ENCODE data around the gene PTDSS2.
"Not testable (repeated sequence)": the region's sequence is repeated elsewhere in the genome, so short reads cannot be mapped to it uniquely, and the experiment has no call there.

PTDSS2 gene

DNA sequence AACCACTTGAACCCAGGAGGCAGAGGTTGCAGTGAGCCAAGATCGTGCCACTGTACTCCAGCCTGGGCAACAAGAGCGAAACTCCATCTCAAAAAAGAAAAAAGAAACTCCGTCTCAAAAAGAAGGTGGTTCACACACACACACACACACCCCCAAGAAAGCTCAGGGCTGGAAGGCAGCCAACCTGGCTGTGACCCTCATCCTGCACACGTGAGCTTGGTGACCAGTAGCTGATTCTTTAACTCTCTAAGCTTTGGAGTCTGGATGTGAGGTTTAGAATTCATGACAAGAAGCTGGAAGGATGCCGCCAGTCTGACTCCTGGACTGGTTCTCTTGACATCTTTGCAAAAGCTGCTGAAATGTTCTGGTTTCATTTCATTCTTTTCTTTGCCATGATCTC is 58.9 kb downstream of the PTDSS2 start:
- no peak for DNase-seq

DNA sequence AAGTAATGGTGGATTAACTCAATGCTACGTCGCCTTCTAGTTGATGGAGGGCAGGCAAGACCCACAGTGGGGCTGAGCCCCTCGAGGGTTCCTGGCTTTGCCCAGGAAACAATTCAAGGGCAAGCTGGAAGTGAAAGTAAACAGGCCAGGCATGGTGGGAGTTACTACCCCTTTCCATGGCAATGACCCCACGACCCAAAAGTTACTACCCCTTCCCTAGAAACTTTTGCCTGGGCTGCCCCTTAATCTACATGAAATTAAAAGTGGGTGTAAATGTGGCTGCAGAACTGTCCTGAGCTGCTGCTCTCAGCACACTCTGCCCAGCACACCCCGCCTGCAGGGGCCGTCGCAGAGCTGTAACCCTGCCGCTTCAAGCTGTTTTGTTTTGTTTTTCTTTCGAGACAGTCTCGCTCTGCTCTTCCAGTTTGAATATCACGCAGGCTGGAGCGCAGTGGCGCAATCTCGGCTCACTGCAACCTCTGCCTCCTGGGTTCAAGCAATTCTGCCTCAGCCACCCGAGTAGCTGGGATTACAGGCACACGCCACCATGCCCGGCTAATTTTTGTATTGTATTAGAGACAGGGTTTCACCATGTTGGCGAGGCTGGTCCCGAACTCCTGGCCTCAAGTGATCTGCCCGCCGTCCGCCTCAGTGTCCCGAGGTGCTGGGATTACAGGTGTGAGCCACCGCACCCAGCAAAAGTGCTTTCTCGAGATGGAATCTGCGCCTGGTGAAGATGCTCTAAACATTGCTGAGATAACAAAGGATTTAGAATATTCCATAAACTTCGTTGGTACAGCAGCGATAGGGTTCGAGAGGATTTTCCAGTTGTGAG is 62.9 kb downstream of the PTDSS2 start:
- DNase-seq = no peak

- DNase-seq = no peak
Measured at GRCh38 chr11:514606-515005, 64.5 kb downstream of the PTDSS2 start.

GRCh38 chr11:515131-515530 is 65.1 kb downstream of the PTDSS2 start:
- DNase-seq = no peak

GRCh38 chr11:516400-516799 is 66.3 kb downstream of the PTDSS2 start:
- DNase-seq = no peak

GRCh38 chr11:516918-517685 is 67.0 kb downstream of the PTDSS2 start:
- not testable (repeated sequence) for DNase-seq

- DNase-seq = peak; percentile 51
Measured at GRCh38 chr11:518463-519202, 68.6 kb downstream of the PTDSS2 start.

DNA sequence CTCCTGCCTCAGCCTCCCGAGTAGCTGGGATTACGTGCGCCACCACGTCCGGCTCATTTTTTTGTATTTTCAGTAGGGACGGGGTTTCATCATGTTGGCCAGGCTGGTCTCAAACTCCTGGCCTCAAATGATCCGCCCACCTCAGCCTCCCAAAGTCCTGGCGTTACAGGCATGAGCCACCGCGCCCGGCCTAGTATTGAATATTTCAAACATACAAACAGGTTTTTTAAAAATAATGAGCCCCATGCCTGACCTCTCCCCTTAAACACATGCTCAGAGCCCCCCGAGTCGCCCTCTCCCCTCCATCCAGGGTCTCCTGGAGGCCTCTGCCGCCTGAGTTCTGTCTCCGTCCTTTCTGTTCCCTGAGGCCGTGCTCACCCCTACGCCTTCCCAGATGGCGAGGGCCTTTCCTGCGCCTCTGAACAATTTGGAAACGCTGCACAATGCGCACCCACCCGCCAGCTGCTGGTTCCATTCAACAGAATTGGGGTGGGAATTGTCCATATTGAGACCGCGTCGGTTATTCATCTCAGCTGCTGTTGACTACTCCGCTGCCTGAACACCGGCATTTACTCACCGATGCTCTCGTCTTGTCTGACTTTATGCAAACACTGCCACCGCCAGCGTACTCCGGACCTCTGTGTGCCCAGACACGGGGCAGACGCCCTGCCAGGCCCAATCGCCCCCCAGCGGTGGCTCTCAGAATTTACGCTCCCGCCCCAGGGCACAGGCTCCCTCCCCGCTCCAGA is 70.5 kb downstream of the PTDSS2 start:
- no peak for DNase-seq

DNA sequence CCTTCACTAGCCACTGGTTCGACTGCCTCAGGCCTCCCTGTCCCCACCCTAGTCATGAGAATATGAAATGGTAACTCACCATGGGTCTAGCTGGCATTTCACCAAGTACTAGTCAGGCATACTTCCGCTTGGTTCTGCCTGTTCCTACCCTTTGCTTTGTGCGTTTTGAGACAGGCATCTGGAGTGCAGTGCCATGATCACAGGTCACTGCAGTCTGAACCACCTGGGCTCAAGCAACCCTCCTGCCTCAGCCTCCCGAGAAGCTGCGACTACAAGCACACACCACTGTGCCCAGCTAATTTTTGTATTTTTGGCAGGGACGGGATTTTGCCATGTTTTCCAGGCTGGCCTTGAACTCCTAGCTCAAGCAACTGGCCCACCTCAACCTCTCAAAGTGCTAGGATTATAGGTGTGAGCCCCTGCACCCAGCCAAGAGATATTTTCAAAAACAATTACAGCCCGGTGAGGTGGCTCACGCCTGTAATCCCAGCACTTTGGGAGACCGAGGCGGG is 71.2 kb downstream of the PTDSS2 start:
- DNase-seq = no peak

- DNase-seq = no peak
Measured at GRCh38 chr11:526192-526591, 76.1 kb downstream of the PTDSS2 start.

DNA sequence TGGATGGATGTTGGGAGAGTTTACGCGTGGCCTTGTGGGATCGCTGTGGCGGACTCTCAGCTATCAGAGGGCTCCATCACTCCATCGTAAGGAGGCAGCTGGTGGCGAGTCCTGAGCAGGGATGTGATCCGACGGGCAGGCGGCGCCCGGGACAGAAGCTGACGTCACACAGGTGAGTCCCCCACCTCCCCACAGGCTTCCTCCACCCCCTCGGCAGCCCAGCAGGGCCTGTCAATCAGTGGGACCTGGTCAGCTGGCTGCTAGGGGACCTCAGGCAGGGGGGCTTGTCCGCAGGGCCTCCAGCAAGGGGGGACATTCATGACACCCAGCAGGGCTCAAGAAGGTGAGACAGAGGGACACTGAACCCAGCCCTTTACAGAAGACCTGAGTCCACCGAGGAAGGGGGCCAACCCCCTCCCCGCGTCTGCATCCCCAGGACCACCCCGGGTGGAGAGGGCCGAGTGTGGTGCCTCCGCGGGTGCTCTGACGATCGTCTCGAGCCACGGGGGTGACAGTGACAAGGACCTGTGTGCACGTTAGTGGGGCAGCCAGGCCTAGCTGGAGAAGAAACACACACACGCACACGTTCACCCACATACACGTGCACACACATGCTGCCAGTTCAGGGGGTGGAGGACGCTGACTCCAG is 78.2 kb downstream of the PTDSS2 start:
- DNase-seq = no peak

DNA sequence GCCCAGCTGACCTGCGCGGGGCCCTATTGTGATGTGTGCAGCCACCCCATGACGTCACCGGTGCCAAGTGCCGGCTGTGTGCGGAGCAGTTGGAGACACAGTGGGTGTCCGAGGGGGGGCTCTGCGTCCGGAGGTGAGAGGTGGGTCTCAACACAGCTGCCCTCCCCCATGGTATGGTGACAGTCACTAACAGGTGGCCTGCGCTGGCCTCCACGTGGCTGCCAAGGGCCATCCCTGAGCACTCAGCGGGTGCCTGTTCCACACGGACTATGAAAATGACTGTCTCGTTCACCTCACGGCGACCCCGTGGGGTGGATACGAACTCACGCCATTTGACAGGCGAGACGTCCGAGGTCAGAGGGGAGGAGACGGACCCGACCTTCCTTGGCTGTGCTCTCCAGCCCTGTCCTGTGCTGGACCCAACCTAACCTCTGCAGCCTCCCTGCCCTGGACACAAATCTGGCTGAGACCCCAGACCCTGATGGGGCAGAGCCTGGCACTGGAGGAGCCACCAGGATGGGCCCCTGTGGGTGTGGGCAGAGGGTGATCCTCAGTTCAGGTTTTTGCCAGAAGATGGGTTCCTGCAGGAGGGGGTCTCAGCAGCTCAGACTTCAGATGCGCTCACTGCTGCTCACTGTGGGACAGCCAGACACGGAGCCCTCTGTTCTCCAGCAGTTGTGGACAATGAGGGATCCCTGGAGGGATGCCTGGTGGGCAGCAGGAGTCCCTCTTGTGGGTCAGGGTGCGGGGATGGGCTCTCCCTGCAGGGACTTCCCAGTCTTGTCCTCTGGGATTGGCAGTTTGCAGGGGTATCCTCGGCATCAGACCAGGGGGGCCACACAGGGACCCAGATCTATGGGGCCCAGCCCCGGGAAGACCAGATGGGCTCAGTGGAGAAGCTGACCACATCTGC is 79.0 kb downstream of the PTDSS2 start:
- DNase-seq = no peak

- no peak for DNase-seq
Measured at GRCh38 chr11:529728-530411, 79.8 kb downstream of the PTDSS2 start.

DNA sequence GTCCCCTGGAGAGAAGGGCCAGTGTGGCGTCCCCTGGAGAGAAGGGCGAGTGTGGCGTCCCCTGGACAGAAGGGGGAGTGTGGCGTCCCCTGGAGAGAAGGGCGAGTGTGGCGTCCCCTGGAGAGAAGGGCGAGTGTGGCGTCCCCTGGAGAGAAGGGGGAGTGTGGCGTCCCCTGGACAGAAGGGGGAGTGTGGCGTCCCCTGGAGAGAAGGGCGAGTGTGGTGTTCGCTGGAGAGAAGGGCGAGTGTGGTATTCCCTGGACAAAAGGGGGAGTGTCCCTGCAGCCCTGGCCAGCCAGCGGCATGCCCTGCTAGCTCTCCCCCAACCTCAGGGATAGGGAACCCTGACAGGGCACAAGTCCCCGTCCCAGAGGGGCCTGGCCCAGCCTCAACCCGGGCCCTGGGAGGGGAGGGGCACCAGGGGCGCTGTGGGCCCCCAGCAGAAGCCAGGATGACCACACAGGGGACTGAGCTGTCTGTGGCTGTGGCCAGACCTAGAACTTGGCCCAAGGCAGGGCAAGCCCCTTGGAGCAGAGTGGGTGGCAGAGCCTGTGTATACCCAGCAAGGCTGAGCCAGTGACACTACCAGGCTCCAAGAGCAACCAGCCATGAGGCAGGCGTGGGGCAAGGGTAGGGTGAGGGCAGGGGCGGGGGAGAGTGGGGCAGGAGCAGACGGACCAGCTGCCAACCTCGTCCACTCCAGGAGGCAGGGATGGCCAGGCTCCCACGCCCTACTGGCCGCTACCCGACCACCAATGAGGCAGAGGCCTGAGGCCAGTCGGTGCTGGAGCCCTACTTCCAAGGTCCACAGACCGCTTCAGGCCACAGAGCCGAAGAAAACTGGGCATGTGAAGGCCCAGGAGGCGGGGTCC is 81.1 kb downstream of the PTDSS2 start:
- DNase-seq = no peak

DNA sequence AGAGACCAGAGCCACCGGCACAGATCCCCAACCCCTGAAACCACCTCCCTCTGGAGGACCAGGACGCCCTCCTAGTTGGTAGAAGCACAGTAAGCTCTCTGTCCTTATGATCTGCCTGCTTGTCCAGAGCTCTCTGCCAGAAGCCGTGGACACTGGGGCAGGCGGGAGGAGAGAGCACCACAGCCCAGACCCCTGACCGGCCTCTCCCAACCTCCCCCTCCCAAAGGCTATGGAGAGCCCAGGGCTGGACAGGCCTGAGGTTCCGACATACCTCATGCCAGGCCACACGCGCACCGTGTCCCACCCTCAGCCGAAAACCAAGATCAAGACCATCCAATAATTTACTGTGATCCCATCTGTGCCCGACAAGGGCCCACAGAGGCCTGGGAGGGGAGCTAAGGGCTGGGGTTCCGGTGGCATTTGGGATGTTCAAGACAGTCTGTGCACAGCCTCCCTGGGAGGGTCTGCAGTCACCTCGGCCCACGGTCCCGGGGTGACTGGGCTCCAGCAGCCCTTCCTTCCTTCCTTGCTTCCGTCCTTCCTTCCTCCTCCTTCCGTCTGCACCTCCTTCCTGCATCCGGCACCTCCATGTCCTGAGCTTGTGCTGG is 81.9 kb downstream of the PTDSS2 start:
- no peak for DNase-seq

DNA sequence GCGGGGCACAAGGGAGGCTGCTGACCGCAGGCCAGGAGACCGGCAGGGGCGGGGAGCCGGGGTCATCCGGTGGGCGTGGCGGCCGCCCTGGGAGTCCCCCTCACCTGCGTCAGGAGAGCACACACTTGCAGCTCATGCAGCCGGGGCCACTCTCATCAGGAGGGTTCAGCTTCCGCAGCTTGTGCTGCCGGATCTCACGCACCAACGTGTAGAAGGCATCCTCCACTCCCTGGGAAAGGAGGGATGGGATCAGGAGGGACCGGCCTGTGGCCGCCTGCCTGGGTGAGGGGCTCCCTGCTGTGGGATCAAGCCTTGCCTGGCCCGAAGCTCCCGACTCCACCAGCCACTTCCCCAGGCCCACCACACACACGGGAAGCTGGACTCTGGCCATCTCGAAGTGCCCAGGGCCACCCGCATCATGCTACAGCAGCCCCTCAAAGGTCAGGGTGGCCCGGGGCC is 82.5 kb downstream of the PTDSS2 start:
- no peak for DNase-seq

DNA sequence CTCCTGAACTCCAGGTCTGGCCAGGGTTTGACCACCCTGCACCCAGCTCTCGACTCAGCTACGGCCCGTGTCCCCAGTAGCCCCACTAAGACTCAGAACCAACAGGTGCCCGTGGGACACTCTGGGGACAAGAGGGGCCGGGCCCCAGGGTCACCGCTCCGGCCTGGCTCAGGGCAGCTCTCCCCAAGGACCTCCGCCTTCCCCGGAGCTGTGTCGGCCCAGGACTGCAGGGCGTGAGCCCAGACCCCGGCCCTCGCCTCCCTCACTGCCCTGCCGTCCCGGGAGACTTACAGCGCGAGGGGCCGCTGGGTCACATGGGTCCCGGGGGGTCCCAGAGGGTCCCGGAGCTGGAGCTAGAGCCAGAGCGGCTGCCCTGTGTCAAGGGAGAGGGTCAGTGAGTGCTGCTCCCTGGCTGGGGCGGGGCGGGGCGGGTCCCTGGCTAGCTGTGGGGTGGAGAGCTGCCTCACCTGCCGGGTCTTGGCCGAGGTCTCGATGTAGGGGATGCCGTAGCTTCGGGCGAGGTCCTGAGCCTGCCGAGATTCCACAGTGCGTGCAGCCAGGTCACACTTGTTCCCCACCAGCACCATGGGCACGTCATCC is 83.0 kb downstream of the PTDSS2 start:
- DNase-seq = no peak
